GM18498 (cell line): ENCODE data around the gene STMN1.
A peak's percentile ranks its signal among the peaks of the same experiment; 100 is the strongest.

Source experiments
- ATAC-seq: cut with Tn5 transposase; IDR thresholded peaks from one replicate; pipeline ENCODE4 v1.9.1; 2021; ENCODE audit warnings: mild to moderate bottlenecking, moderate library complexity; ENCODE audit not compliant: unreplicated experiment

STMN1 gene

GRCh38 chr1:25896266-25896665 lies 10.0 kb downstream of the STMN1 start:
- no peak for ATAC-seq

GRCh38 chr1:25895365-25895990 lies 10.7 kb downstream of the STMN1 start:
- peak; percentile 90 for ATAC-seq

- no peak for ATAC-seq
These were observed 13.1 kb downstream of the STMN1 start for GRCh38 chr1:25893116-25893515.

- ATAC-seq = no peak
These were observed 14.6 kb downstream of the STMN1 start for GRCh38 chr1:25891606-25892005.

- no peak for ATAC-seq
These were observed 15.8 kb downstream of the STMN1 start for GRCh38 chr1:25890239-25891034.

DNA sequence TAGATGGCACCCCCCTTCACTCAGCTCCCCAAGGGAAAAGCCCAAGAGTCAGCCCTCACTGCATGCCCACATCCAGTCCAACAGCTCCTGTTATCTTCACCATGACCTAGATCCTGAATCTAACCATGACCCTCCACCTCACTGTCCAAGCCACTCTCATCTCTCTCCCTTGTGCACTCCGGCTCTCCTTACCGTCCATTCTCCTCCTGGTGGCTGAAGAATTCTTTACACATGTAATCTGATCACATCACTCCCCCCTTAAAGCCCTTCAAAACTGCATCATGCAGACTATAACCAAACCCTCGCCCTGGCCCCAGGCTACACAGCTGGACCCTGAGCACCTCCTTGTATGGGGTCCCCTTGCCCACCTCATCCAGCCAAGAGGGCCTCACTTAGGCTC lies 16.7 kb downstream of the STMN1 start:
- ATAC-seq = no peak

DNA sequence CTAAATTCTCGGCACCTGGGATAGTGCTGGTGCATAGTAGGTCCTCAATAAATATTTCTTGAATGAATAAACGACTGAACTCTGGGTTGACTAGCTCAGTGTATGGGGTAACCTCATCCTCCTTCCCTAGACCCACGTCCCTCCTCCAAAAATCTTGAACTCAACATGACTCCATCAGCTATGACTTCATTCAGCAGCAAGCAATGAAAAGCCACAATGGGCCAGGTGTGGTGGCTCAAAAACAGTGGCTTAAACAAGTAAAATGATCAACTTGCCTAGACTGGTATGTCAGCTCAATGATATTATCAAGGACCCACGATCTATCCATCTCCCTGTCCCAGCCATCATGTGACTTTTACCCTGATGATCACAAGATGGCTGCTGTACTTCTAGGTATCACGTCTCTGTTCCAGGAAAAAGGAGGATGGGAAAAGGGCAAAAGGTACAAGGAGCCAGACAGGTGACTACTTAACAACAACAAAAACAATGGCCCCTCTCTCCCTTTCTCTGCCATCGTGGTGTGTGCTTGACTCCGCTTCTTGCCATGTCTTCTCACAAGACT lies 17.7 kb downstream of the STMN1 start:
- no peak for ATAC-seq

DNA sequence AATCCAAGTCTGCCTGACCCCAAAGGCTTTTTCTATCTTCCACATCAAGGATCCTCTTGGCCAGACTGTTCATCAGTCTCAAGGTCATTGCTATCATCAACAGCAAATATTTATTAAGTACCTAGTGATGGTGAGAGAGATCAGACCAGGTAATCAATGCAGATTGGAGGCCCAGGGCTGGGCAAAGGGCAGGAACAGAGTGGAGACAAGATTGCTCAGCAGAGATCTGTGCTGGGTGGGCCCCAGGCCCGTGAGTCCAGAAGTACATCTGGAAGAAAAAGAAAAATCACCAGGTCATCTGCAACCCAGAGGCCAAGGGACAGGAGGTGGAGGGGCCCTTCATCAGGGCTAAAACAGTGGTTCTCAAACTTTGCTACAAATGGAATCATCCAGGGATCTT lies 20.6 kb downstream of the STMN1 start:
- ATAC-seq = no peak

- ATAC-seq = no peak
These were observed 25.0 kb downstream of the STMN1 start for GRCh38 chr1:25881266-25881665.

GRCh38 chr1:25880518-25880917 lies 25.7 kb downstream of the STMN1 start:
- ATAC-seq = no peak

DNA sequence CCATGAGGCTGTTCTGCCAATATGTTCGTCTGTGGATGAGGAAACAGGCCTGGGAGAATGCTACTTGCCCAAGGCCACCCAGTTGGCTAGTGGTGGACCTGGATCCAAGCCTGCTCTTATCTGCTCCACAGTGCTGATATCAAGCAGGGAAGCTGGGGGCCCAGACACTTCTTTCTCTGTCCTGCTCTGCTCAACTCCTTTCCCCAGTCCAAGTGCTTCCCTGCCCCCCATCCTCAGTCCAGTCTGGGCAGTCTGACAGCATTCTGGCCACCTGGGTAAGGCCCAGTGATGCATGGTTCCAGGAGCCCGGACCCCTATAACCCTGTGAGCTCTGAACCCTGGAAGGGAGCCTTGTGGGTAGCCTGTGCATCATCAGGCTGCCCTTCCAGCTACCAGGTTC lies 26.5 kb downstream of the STMN1 start:
- no peak for ATAC-seq

- no peak for ATAC-seq
These were observed 27.5 kb downstream of the STMN1 start for GRCh38 chr1:25878690-25879089.

GRCh38 chr1:25877155-25877554 lies 29.1 kb downstream of the STMN1 start:
- no peak for ATAC-seq

DNA sequence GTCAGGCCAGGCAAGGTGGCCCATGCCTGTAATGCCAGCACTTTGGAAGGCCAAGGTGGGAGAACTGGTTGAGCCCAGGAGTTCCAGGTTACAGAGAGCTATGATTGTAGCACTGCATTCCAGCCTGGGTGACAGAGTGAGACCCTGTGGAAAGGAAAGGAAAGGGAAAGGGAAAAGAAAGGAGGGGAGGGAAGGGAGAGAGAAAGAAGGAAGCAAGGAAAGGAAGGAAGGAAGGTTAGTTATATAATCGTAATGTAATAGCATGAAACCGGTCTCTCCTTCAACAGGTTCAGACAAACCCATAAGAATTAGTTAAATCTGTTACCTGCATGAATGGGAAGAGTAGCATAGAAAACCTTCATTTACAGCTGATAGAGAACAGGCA lies 29.5 kb downstream of the STMN1 start:
- no peak for ATAC-seq

DNA sequence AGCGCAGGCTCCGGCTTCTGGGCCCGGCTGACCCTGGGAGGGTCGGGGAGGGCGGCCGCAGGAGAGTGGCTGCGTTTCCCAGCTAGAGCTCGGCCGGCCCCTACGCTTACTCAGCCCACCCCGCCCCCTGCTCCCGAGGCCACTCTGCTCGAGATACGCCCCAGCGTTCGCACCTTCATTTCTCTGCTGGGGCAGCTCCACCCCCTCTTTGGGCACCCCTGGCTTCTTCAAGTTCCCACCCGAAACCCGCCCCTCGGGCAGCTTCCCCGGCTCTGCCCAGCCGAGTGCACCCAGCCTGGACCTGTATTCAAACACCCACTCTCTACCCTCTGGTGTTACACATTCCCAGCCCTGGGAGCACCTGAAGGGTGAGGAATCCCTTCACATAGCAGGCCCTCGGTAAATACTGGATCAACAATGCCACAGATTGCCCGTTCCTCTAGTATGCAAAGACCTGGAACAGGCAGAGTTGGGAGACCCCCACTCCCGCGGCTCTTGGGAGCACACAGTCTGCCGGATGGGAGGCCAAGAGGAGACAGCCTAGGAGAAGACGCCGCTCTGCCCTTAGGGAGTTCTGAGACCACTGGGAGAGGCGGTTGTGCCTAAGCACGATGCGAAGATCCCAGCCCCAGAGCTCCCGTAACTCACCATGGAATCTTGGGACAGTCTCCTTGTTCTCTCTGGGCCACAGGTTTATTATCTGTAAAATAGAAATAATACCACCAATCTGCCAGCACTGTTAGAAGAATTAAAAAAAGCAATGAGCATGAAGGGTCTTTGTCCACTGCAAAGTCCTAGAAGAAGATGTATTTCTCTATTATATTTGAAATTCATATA lies 30.1 kb downstream of the STMN1 start:
- ATAC-seq = no peak

- peak; percentile 66 for ATAC-seq
These were observed 30.9 kb downstream of the STMN1 start, which contains the start of gene PAQR7 for GRCh38 chr1:25875154-25875855. Gene PAQR7 (minus strand): TSS chr1:25875708. CDS start chr1:25863839, 11,869 bp downstream.

DNA sequence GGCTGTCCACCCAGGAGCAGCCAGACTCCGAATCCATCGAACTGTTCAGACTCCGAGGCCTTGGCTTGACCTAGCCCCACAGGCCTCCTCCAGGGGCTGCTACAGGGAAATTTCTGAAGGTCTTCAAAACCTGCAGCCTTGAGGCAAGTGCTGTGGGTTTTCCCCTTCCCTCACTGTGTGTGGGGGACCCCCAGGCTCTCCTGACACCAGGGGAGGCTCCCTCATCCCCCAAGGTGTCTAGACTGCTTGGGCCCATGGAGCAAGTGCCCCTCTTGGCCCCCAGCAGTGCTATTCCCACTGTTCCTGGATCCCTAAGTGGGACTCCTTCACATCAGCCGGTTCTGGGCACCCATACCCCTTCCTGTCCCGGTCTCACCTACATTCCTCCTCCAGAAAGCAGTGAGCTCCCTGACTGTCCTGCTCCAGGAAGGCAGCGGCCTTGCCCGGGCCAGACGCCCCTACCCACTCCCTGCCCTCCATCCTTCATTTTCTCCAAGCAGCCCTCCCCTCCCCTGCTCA lies 31.5 kb downstream of the STMN1 start:
- ATAC-seq = no peak

GRCh38 chr1:25874209-25874608 lies 32.0 kb downstream of the STMN1 start:
- ATAC-seq = no peak

DNA sequence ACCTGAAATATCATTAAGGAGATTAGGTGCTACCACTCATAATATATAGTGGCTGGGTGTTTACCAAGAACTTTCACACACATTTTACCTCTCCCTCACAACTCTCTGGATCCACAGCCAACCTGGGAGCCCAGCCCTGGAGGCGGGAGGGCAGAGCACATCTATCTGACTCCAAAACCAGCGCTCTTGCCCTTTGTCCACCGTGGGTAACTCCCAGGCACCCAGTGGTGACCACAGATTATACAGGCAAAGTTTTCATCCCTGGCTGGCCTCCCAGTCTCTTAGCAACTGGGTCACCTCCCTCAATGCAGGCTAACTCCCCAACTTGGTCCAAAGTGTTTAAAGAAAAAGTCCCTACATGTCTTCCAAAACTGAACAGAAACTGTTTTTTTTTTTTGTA lies 33.1 kb downstream of the STMN1 start:
- ATAC-seq = no peak

DNA sequence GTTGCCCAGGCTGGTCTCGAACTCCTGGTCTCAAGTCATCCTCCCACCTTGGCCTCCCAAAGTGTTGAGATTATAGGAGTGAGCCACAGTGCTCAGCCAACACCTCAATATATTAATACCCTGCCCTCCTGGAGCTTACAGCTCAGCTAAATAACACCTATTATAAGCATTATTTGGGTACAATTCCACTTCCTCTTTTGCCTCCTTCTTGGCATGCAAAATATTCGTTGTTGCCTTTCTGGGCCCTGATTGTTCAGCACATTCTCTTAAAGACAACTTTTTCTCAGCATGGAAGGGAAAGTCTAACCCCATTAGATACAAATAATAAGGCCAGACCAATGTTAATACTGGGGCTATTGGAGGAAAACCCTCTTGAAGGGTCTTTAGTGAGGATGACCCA lies 33.5 kb downstream of the STMN1 start:
- ATAC-seq = no peak
